Activated naive CD4-positive, alpha-beta T cell treated with anti-CD3 and anti-CD28 coated beads, Interleukin-2, amount 50 U/mL, for 24 hours (primary cell): ENCODE results near the gene CTSH.

Experiments used
- H3K27ac Mint-ChIP-seq: one replicate; pipeline ENCODE4 v1.8.0; 2021; ENCODE audit warnings: mild to moderate bottlenecking, mixed read lengths
- H3K27me3 Mint-ChIP-seq: one replicate; pipeline ENCODE4 v1.8.0; 2021; ENCODE audit warnings: mixed read lengths
- H3K36me3 Mint-ChIP-seq: one replicate; pipeline ENCODE4 v1.8.0; 2021; ENCODE audit warnings: mixed read lengths
- H3K4me1 Mint-ChIP-seq: one replicate; pipeline ENCODE4 v1.8.0; 2021; ENCODE audit warnings: mixed read lengths
- H3K4me3 Mint-ChIP-seq: one replicate; pipeline ENCODE4 v1.8.0; 2021; ENCODE audit warnings: mild to moderate bottlenecking, mixed read lengths
- H3K9me3 Mint-ChIP-seq: one replicate; pipeline ENCODE4 v1.8.0; 2021; ENCODE audit warnings: mixed read lengths

The CTSH gene

GRCh38 chr15:78982736-78983135 lies 37.9 kb upstream of the CTSH start:
- H3K4me3 Mint-ChIP-seq, result no peak overlapping the region
- H3K4me1 Mint-ChIP-seq, result no peaks in the 10 kb centered on the region
- H3K36me3 Mint-ChIP-seq, result no peaks in the 10 kb centered on the region
- peaks cover 5% of the 10 kb centered on the region for H3K27me3 Mint-ChIP-seq
- H3K27ac Mint-ChIP-seq, result no peak overlapping the region
- H3K9me3 Mint-ChIP-seq, result no peaks in the 10 kb centered on the region

GRCh38 chr15:78981532-78982313 lies 36.9 kb upstream of the CTSH start:
- Mint-ChIP-seq H3K27ac (no peak overlapping the region), H3K36me3 (no peaks in the 10 kb centered on the region), H3K27me3 (peaks cover 5% of the 10 kb centered on the region), H3K4me3 (no peak overlapping the region), H3K9me3 (no peaks in the 10 kb centered on the region), H3K4me1 (no peaks in the 10 kb centered on the region)

- Mint-ChIP-seq H3K4me1 (no peaks in the 10 kb centered on the region), H3K27me3 (peaks cover 6% of the 10 kb centered on the region), H3K9me3 (no peaks in the 10 kb centered on the region), H3K27ac (no peak overlapping the region), H3K36me3 (no peaks in the 10 kb centered on the region), H3K4me3 (no peak overlapping the region)
Measured at GRCh38 chr15:78979456-78980320, 34.8 kb upstream of the CTSH start.

GRCh38 chr15:78978601-78979179 lies 33.8 kb upstream of the CTSH start:
- no peaks in the 10 kb centered on the region for H3K4me1 Mint-ChIP-seq
- no peak overlapping the region for H3K4me3 Mint-ChIP-seq
- H3K9me3 Mint-ChIP-seq, result no peaks in the 10 kb centered on the region
- no peaks in the 10 kb centered on the region for H3K36me3 Mint-ChIP-seq
- no peak overlapping the region for H3K27ac Mint-ChIP-seq
- H3K27me3 Mint-ChIP-seq, result peaks cover 3% of the 10 kb centered on the region

GRCh38 chr15:78977591-78978347 lies 32.9 kb upstream of the CTSH start:
- no peaks in the 10 kb centered on the region for H3K9me3 Mint-ChIP-seq
- H3K27ac Mint-ChIP-seq, result no peak overlapping the region
- H3K27me3 Mint-ChIP-seq, result peaks cover 2% of the 10 kb centered on the region
- H3K4me1 Mint-ChIP-seq, result no peaks in the 10 kb centered on the region
- H3K36me3 Mint-ChIP-seq, result no peaks in the 10 kb centered on the region
- H3K4me3 Mint-ChIP-seq, result no peak overlapping the region

GRCh38 chr15:78977091-78977571 lies 32.3 kb upstream of the CTSH start:
- Mint-ChIP-seq H3K27ac (no peak overlapping the region), H3K4me3 (no peak overlapping the region)

GRCh38 chr15:78976691-78977090 lies 31.8 kb upstream of the CTSH start:
- Mint-ChIP-seq H3K27ac (no peak overlapping the region), H3K27me3 (peaks cover 2% of the 10 kb centered on the region), H3K4me1 (no peaks in the 10 kb centered on the region), H3K36me3 (no peaks in the 10 kb centered on the region), H3K9me3 (no peaks in the 10 kb centered on the region), H3K4me3 (no peak overlapping the region)

More at GRCh38 chr15:78977091-78977571, 32.3 kb upstream of the CTSH start:
- H3K27me3 Mint-ChIP-seq, result peaks cover 2% of the 10 kb centered on the region
- H3K9me3 Mint-ChIP-seq, result no peaks in the 10 kb centered on the region
- no peaks in the 10 kb centered on the region for H3K36me3 Mint-ChIP-seq
- no peaks in the 10 kb centered on the region for H3K4me1 Mint-ChIP-seq

- H3K9me3 Mint-ChIP-seq, result no peaks in the 10 kb centered on the region
- no peaks in the 10 kb centered on the region for H3K4me1 Mint-ChIP-seq
- H3K27me3 Mint-ChIP-seq, result peaks cover 2% of the 10 kb centered on the region
- H3K27ac Mint-ChIP-seq, result no peak overlapping the region
- H3K4me3 Mint-ChIP-seq, result no peak overlapping the region
- H3K36me3 Mint-ChIP-seq, result no peaks in the 10 kb centered on the region
Measured at GRCh38 chr15:78974272-78974918, 29.5 kb upstream of the CTSH start.

- no peaks in the 10 kb centered on the region for H3K4me1 Mint-ChIP-seq
- H3K4me3 Mint-ChIP-seq, result no peak overlapping the region
- H3K27me3 Mint-ChIP-seq, result no peaks in the 10 kb centered on the region
- H3K9me3 Mint-ChIP-seq, result no peaks in the 10 kb centered on the region
- H3K36me3 Mint-ChIP-seq, result no peaks in the 10 kb centered on the region
- no peak overlapping the region for H3K27ac Mint-ChIP-seq
Measured at GRCh38 chr15:78969687-78970349, 25.0 kb upstream of the CTSH start.

GRCh38 chr15:78968539-78969271 lies 23.9 kb upstream of the CTSH start:
- H3K4me3 Mint-ChIP-seq, result no peak overlapping the region
- H3K36me3 Mint-ChIP-seq, result no peaks in the 10 kb centered on the region
- H3K27ac Mint-ChIP-seq, result no peak overlapping the region
- H3K9me3 Mint-ChIP-seq, result no peaks in the 10 kb centered on the region
- no peaks in the 10 kb centered on the region for H3K4me1 Mint-ChIP-seq
- no peaks in the 10 kb centered on the region for H3K27me3 Mint-ChIP-seq

- Mint-ChIP-seq H3K4me3 (no peak overlapping the region), H3K4me1 (no peaks in the 10 kb centered on the region), H3K36me3 (no peaks in the 10 kb centered on the region), H3K27me3 (no peaks in the 10 kb centered on the region), H3K27ac (no peak overlapping the region), H3K9me3 (no peaks in the 10 kb centered on the region)
Measured at GRCh38 chr15:78968114-78968513, 23.3 kb upstream of the CTSH start.

GRCh38 chr15:78960308-78960707 lies 15.5 kb upstream of the CTSH start:
- no peak overlapping the region for H3K4me3 Mint-ChIP-seq
- no peaks in the 10 kb centered on the region for H3K9me3 Mint-ChIP-seq
- H3K36me3 Mint-ChIP-seq, result no peaks in the 10 kb centered on the region
- H3K27me3 Mint-ChIP-seq, result no peaks in the 10 kb centered on the region
- H3K4me1 Mint-ChIP-seq, result no peaks in the 10 kb centered on the region
- no peak overlapping the region for H3K27ac Mint-ChIP-seq

GRCh38 chr15:78959360-78959759 lies 14.5 kb upstream of the CTSH start:
- H3K4me3 Mint-ChIP-seq, result no peak overlapping the region

More at GRCh38 chr15:78959360-78959759, 14.5 kb upstream of the CTSH start:
- Mint-ChIP-seq H3K4me1 (no peaks in the 10 kb centered on the region), H3K9me3 (no peaks in the 10 kb centered on the region), H3K27me3 (no peaks in the 10 kb centered on the region), H3K27ac (no peak overlapping the region), H3K36me3 (no peaks in the 10 kb centered on the region)
